ENCODE results near the gene VPS29. TPM values are rescaled to one million over a fixed set of nuclear protein-coding genes. Genes with fewer than 3 reads are reported as not detected.

VPS29 gene
- total and polyA plus RNA-seq, 4 donors, result 73.7 to 177 (median 134) TPM

DNA sequence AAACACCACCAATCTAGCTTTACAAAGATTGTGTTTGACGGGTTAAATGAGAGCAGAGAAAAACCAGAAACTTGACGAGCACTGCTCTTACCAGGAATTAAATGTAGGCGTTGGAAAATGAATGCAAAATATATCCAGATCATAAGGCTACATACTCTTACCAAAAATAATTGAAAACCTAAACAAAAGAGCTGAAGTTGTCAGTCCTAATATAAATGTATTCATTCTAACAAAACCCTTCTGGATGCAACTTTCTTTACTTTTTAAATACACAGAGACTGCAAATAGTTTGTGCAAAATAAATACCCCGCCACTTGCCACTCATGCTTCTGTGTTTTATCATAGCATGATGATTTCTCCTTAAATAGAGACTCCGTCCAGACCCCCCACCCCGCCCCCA lies 32.9 kb upstream of the VPS29 start:
- Histone ChIP-seq H3K9ac (ENCODE audit: insufficient read depth in 1 of 2, low read length in 2 of 2) (no peak overlapping the region), H3K27ac (ENCODE audit: low read depth in 1 of 2, low read length in 1 of 2) (peak overlapping the region in 1 of 2 donors; percentile 49), H3K9me3 (ENCODE audit: control insufficient read depth in 4 of 4, insufficient read depth in 3 of 4, low read length in 3 of 4) (peaks cover 0 to 3% (median 0%) of the 10 kb centered on the region in 4 donors), H3K4me1 (ENCODE audit: control insufficient read depth in 5 of 5, insufficient read depth in 5 of 5, low read length in 5 of 5) (peaks cover 0 to 22% (median 0%) of the 10 kb centered on the region in 5 donors), H3K36me3 (ENCODE audit: control insufficient read depth in 4 of 4, insufficient read depth in 4 of 4, low read length in 4 of 4) (peaks cover 18 to 26% (median 22%) of the 10 kb centered on the region in 4 donors), H3K4me3 (no peak overlapping the region), H3K27me3 (ENCODE audit: control insufficient read depth in 3 of 3, insufficient read depth in 3 of 3, low read length in 2 of 3) (no peaks in the 10 kb centered on the region)
- TF ChIP-seq, protein P1, sequence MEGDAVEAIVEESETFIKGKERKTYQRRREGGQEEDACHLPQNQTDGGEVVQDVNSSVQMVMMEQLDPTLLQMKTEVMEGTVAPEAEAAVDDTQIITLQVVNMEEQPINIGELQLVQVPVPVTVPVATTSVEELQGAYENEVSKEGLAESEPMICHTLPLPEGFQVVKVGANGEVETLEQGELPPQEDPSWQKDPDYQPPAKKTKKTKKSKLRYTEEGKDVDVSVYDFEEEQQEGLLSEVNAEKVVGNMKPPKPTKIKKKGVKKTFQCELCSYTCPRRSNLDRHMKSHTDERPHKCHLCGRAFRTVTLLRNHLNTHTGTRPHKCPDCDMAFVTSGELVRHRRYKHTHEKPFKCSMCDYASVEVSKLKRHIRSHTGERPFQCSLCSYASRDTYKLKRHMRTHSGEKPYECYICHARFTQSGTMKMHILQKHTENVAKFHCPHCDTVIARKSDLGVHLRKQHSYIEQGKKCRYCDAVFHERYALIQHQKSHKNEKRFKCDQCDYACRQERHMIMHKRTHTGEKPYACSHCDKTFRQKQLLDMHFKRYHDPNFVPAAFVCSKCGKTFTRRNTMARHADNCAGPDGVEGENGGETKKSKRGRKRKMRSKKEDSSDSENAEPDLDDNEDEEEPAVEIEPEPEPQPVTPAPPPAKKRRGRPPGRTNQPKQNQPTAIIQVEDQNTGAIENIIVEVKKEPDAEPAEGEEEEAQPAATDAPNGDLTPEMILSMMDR (IDR thresholded peaks at IDR 0.05; ENCODE audit: control extremely low read depth, extremely low read depth), result no peak
- ATAC-seq (ENCODE audit: insufficient read depth, low FRiP score), result no peak
- no peak for DNase-seq
- WGBS, 2 donors, result 95% methylated on average over 6 of the region's 6 CpGs

- Histone ChIP-seq H3K4me3 (no peak overlapping the region), H3K36me3 (ENCODE audit: control insufficient read depth in 4 of 4, insufficient read depth in 4 of 4, low read length in 4 of 4) (peaks cover 16 to 25% (median 19%) of the 10 kb centered on the region in 4 donors), H3K27ac (ENCODE audit: low read depth in 1 of 2, low read length in 1 of 2) (peak overlapping the region in 1 of 2 donors; percentile 29), H3K9me3 (ENCODE audit: control insufficient read depth in 4 of 4, insufficient read depth in 3 of 4, low read length in 3 of 4) (peaks cover 0 to 3% (median 0%) of the 10 kb centered on the region in 4 donors), H3K4me1 (ENCODE audit: control insufficient read depth in 5 of 5, insufficient read depth in 5 of 5, low read length in 5 of 5) (peaks cover 0 to 18% (median 0%) of the 10 kb centered on the region in 5 donors), H3K27me3 (ENCODE audit: control insufficient read depth in 3 of 3, insufficient read depth in 3 of 3, low read length in 2 of 3) (no peaks in the 10 kb centered on the region), H3K9ac (ENCODE audit: insufficient read depth in 1 of 2, low read length in 2 of 2) (no peak overlapping the region)
- TF ChIP-seq, protein P1 (IDR thresholded peaks at IDR 0.05; ENCODE audit: control extremely low read depth, extremely low read depth), result no peak
- ATAC-seq (ENCODE audit: insufficient read depth, low FRiP score), result no peak
- 58 to 76% methylated on average over 6 of the region's 6 CpGs for WGBS, 2 donors
- peak in 1 of 3 donors; percentile 13 for DNase-seq
Observed at GRCh38 chr12:110533607-110534006, 31.7 kb upstream of the VPS29 start.

- no peak for ATAC-seq (ENCODE audit: insufficient read depth, low FRiP score)
- H3K27ac ChIP-seq (ENCODE audit: low read depth in 1 of 2, low read length in 1 of 2), result no peak overlapping the region
- DNase-seq, result no peak
- TF ChIP-seq, protein P1 (IDR thresholded peaks at IDR 0.05; ENCODE audit: control extremely low read depth, extremely low read depth), result no peak
- peaks cover 0 to 15% (median 0%) of the 10 kb centered on the region in 5 donors for H3K4me1 ChIP-seq (ENCODE audit: control insufficient read depth in 5 of 5, insufficient read depth in 5 of 5, low read length in 5 of 5)
- H3K9ac ChIP-seq (ENCODE audit: insufficient read depth in 1 of 2, low read length in 2 of 2), result no peak overlapping the region
- peaks cover 10 to 21% (median 12%) of the 10 kb centered on the region in 4 donors for H3K36me3 ChIP-seq (ENCODE audit: control insufficient read depth in 4 of 4, insufficient read depth in 4 of 4, low read length in 4 of 4)
- no peak overlapping the region for H3K4me3 ChIP-seq
- WGBS, 2 donors, result 87 to 88% methylated on average over 3 of the region's 3 CpGs
- H3K27me3 ChIP-seq (ENCODE audit: control insufficient read depth in 3 of 3, insufficient read depth in 3 of 3, low read length in 2 of 3), result no peaks in the 10 kb centered on the region
- H3K9me3 ChIP-seq (ENCODE audit: control insufficient read depth in 4 of 4, insufficient read depth in 3 of 4, low read length in 3 of 4), result no peaks in the 10 kb centered on the region
Observed at GRCh38 chr12:110532644-110533043, 30.7 kb upstream of the VPS29 start.
